Lung (tissue), 16 donors: ENCODE results near the gene PCDHA6. TPM values are rescaled to one million over a fixed set of nuclear protein-coding genes. Genes with fewer than 3 reads are reported as not detected.
"Not testable (repeated sequence)": the region's sequence is repeated elsewhere in the genome, so short reads cannot be mapped to it uniquely, and the experiment has no call there.

Experiments
- ATAC-seq: fragments of 200-7000 bp; cut with Tn5 transposase; one replicate; pipeline ENCODE4 v1.9.1; 2020; ENCODE audit warnings: moderate number of reproducible peaks; ENCODE audit not compliant: insufficient read depth, low FRiP score
- DNase-seq, 3 donors: peaks; one replicate each; pipeline ENCODE4 v3.0.0-alpha.2; 2013 to 2017
- H3K27ac ChIP-seq, 2 donors: one replicate each; pipeline ENCODE4 v1.5.1; 2013; ENCODE audit warnings: mild to moderate bottlenecking in 2 of 2, moderate library complexity in 2 of 2, control low read depth in 1 of 2, inconsistent platforms in 1 of 2, low read depth in 1 of 2, low read length in 1 of 2
- H3K27me3 ChIP-seq, 3 donors: one replicate each; pipeline ENCODE4 v1.5.1; 2013; ENCODE audit warnings: low read length in 2 of 3; ENCODE audit not compliant: control insufficient read depth in 3 of 3, insufficient read depth in 3 of 3
- H3K36me3 ChIP-seq, 4 donors: one replicate each; pipeline ENCODE4 v1.5.1; 2013; ENCODE audit warnings: low read length in 4 of 4, mild to moderate bottlenecking in 1 of 4, moderate library complexity in 1 of 4; ENCODE audit not compliant: control insufficient read depth in 4 of 4, insufficient read depth in 4 of 4
- H3K4me1 ChIP-seq, 5 donors: one replicate each; pipeline ENCODE4 v1.5.1; 2013; ENCODE audit warnings: low read length in 5 of 5, mild to moderate bottlenecking in 2 of 5, moderate library complexity in 1 of 5; ENCODE audit not compliant: control insufficient read depth in 5 of 5, insufficient read depth in 5 of 5
- H3K4me3 ChIP-seq: one replicate; pipeline ENCODE4 v1.5.1; 2013; ENCODE audit warnings: mild to moderate bottlenecking, control low read depth, moderate library complexity
- H3K9ac ChIP-seq, 2 donors: one replicate each; pipeline ENCODE4 v1.5.1; 2013; ENCODE audit warnings: low read length in 2 of 2, control low read depth in 1 of 2; ENCODE audit not compliant: insufficient read depth in 1 of 2
- H3K9me3 ChIP-seq, 4 donors: one replicate each; pipeline ENCODE4 v1.5.1; 2013; ENCODE audit warnings: low read length in 3 of 4, mild to moderate bottlenecking in 1 of 4, moderate library complexity in 1 of 4; ENCODE audit not compliant: control insufficient read depth in 4 of 4, insufficient read depth in 3 of 4
- WGBS, 2 donors: extraction: QIAGEN DNeasy Blood & Tissue Kit; methylation state at CpG; one replicate each; pipeline ENCODE4 v1.1.7; 2013; 5-methylcytosine and 5-hydroxymethylcytosine counted together
- long read RNA-seq, 5 donors: transcript quantifications; one replicate each; lab custom pipeline, GENCODE V29; 2026
- polyA plus RNA-seq, 2 donors: library from polyadenylated mRNA; stranded (reverse); fragments of 200-250 nt; gene quantifications; one replicate each; pipeline ENCODE4 v1.2.1, GENCODE V29; 2013
- total RNA-seq, 2 donors: library from RNA; depleted of rRNA in 1 of 2; stranded (reverse); fragments of >200 nt in 1 of 2; gene quantifications; one replicate each; pipeline ENCODE4 v1.2.1, GENCODE V29; 2014 to 2021
- TF ChIP-seq, protein P1 (sequence below): IDR thresholded peaks from 2 replicates; pipeline ENCODE4 v1.5.1; 2012; ENCODE audit warnings: mild to moderate bottlenecking; ENCODE audit errors: control extremely low read depth, extremely low read depth
- donor health status: control.
- donor health status: control.
- donor health status: Bipolar disorder and iron deficiency.
- donor health status: healthy.
- donor health status: DM: yes; HTN: yes; CAD: no.

The PCDHA6 gene, protein sequence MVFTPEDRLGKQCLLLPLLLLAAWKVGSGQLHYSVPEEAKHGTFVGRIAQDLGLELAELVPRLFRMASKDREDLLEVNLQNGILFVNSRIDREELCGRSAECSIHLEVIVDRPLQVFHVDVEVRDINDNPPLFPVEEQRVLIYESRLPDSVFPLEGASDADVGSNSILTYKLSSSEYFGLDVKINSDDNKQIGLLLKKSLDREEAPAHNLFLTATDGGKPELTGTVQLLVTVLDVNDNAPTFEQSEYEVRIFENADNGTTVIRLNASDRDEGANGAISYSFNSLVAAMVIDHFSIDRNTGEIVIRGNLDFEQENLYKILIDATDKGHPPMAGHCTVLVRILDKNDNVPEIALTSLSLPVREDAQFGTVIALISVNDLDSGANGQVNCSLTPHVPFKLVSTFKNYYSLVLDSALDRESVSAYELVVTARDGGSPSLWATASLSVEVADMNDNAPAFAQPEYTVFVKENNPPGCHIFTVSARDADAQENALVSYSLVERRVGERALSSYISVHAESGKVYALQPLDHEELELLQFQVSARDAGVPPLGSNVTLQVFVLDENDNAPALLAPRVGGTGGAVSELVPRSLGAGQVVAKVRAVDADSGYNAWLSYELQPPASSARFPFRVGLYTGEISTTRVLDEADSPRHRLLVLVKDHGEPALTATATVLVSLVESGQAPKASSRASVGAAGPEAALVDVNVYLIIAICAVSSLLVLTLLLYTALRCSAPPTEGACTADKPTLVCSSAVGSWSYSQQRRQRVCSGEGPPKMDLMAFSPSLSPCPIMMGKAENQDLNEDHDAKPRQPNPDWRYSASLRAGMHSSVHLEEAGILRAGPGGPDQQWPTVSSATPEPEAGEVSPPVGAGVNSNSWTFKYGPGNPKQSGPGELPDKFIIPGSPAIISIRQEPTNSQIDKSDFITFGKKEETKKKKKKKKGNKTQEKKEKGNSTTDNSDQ
- total RNA-seq (under 1 TPM; 0.51 to 0.92 TPM), polyA plus RNA-seq (under 1 TPM; 0.11 to 0.20 TPM)
- long read RNA-seq, donor 1 = 0 reads
- long read RNA-seq, donor 2 = 0 reads
- long read RNA-seq, donor 3 = 0 reads
- long read RNA-seq, donor 4 = 0 reads
- long read RNA-seq, donor 5 = 0 reads

DNA sequence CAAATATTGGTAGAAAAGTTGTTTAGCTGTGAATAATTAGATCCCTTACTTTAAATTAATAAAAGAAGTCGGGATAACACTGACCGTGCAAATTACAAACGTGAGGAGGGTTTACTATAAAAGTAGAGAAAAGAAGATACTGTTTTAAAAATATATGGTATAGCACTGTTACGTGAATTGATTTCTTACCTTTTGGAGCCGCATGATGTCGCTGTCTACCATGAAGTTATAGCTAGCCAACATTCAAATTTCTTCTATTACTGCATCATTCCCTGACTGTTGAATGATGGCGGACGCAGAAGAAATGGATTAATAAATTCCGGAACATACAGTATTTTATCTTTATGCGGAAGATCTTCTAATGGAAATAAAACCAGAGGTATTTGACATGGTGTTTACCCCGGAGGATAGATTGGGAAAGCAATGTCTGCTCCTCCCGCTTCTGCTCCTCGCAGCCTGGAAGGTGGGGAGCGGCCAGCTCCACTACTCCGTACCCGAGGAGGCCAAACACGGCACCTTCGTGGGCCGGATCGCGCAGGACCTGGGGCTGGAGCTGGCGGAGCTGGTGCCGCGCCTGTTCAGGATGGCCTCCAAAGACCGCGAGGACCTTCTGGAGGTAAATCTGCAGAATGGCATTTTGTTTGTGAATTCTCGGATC, at the start of gene PCDHA6:
TSS of gene PCDHA6 (plus strand) at position 257 of the 658 bp plus-strand sequence. CDS start at position 389, 132 bp downstream.
- WGBS, 2 donors = 15 to 17% methylated on average over 27 of the region's 27 CpGs
- ATAC-seq (no peak), DNase-seq (peak in 1 of 3 donors; percentile 3)
- H3K27me3 ChIP-seq = peaks cover 0 to 7% (median 0%) of the 10 kb centered on the region in 3 donors
- H3K36me3 ChIP-seq = no peaks in the 10 kb centered on the region
- H3K9ac ChIP-seq = no peak within 1 kb of the TSS
- H3K9me3 ChIP-seq = peaks cover 0 to 32% (median 3%) of the 10 kb centered on the region in 4 donors
- H3K27ac ChIP-seq = no peak within 1 kb of the TSS
- H3K4me3 ChIP-seq = no peak within 1 kb of the TSS
- TF ChIP-seq, protein P1, sequence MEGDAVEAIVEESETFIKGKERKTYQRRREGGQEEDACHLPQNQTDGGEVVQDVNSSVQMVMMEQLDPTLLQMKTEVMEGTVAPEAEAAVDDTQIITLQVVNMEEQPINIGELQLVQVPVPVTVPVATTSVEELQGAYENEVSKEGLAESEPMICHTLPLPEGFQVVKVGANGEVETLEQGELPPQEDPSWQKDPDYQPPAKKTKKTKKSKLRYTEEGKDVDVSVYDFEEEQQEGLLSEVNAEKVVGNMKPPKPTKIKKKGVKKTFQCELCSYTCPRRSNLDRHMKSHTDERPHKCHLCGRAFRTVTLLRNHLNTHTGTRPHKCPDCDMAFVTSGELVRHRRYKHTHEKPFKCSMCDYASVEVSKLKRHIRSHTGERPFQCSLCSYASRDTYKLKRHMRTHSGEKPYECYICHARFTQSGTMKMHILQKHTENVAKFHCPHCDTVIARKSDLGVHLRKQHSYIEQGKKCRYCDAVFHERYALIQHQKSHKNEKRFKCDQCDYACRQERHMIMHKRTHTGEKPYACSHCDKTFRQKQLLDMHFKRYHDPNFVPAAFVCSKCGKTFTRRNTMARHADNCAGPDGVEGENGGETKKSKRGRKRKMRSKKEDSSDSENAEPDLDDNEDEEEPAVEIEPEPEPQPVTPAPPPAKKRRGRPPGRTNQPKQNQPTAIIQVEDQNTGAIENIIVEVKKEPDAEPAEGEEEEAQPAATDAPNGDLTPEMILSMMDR = no peak
- H3K4me1 ChIP-seq = no peaks in the 10 kb centered on the region

DNA sequence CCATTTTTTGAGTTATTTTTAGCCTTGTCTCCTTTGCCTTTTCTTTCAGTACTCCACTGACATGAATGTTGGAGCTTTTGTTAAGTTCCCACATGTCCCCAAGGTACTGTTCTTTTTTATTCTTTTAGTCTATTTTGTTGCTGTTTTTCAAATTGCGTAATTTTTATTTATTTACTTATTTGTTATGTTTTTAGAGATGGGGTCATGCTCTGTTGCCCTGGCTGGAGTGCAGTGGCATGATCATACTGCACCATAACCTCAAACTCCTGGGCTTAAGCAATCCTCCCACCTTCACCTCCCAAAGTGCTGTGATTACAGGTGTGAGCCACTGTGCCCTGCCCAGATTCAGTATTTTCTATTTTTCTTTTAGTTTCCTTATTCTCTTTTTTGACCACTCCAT, 47.2 kb upstream of the PCDHA6 start:
- peaks cover 0 to 32% (median 25%) of the 10 kb centered on the region in 4 donors for H3K9me3 ChIP-seq
- H3K36me3 ChIP-seq = no peaks in the 10 kb centered on the region
- no peak overlapping the region for H3K27ac ChIP-seq
- ATAC-seq = no peak
- no peak overlapping the region for H3K9ac ChIP-seq
- TF ChIP-seq, protein P1 = no peak
- H3K27me3 ChIP-seq = no peaks in the 10 kb centered on the region
- 83 to 90% methylated on average over 1 of the region's 1 CpG for WGBS, 2 donors
- no peak overlapping the region for H3K4me3 ChIP-seq
- H3K4me1 ChIP-seq = no peaks in the 10 kb centered on the region
- DNase-seq = no peak

DNA sequence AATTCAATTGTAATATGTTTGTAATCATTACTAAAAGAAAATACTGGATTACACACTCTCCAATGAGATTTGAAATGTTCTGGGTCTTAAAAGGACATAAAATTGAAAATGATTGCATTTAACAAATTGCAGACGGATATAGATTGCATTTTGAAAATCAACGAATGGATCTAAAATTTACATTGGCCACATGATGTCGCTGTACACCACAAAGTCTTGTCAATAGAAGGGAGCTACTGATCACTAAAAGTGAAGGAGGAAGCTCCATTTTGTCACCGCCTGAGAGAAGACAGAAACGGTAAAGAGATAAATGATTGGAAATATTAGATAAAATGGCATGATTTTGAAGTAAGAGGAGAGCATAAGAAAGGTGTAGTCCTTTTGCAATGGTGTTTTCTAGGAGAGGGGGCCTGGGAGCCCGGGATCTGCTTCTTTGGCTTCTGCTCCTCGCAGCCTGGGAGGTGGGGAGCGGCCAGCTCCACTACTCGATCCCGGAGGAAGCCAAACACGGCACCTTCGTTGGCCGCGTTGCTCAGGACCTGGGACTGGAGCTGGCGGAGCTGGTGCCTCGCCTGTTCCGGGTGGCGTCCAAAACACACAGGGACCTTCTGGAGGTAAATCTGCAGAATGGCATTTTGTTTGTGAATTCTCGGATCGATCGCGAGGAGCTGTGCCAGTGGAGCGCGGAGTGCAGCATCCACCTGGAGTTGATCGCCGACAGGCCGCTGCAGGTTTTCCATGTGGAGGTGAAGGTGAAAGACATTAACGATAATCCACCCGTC, 41.7 kb upstream of the PCDHA6 start, which contains the start of gene PCDHA1:
TSS of gene PCDHA1 (plus strand) at position 236 of the 782 bp plus-strand sequence.
- peaks cover 0 to 6% (median 0%) of the 10 kb centered on the region in 3 donors for H3K27me3 ChIP-seq
- no peaks in the 10 kb centered on the region for H3K4me1 ChIP-seq
- 16 to 24% methylated on average over 29 of the region's 29 CpGs for WGBS, 2 donors
- no peak for ATAC-seq
- peaks cover 0 to 42% (median 23%) of the 10 kb centered on the region in 4 donors for H3K9me3 ChIP-seq
- H3K36me3 ChIP-seq = no peaks in the 10 kb centered on the region
- H3K27ac ChIP-seq = no peak within 1 kb of the TSS
- DNase-seq = no peak
- no peak within 1 kb of the TSS for H3K9ac ChIP-seq
- TF ChIP-seq, protein P1 = no peak
- H3K4me3 ChIP-seq = no peak within 1 kb of the TSS

DNA sequence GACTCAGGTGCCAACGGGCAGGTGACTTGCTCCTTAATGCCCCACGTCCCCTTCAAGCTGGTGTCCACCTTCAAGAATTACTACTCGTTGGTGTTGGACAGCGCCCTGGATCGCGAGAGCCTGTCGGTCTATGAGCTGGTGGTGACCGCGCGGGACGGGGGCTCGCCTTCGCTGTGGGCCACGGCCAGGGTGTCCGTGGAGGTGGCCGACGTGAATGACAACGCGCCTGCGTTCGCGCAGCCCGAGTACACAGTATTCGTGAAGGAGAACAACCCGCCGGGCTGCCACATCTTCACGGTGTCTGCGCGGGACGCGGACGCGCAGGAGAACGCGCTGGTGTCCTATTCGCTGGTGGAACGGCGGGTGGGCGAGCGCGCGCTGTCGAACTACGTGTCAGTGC, 40.3 kb upstream of the PCDHA6 start:
- H3K27me3 ChIP-seq, H3K4me1 ChIP-seq, H3K36me3 ChIP-seq, H3K9ac ChIP-seq, H3K27ac ChIP-seq, DNase-seq, ATAC-seq, H3K4me3 ChIP-seq: not testable (repeated sequence)
- H3K9me3 ChIP-seq = peaks cover 0 to 37% (median 15%) of the 10 kb centered on the region in 4 donors
- 39 to 45% methylated on average over 44 of the region's 44 CpGs for WGBS, 2 donors
